Prostate gland (tissue), 2 donors: ENCODE data around the gene SLC39A3. TPM values are rescaled to one million over a fixed set of nuclear protein-coding genes. Genes with fewer than 3 reads are reported as not detected.
A peak's percentile ranks its signal among the peaks of the same experiment; 100 is the strongest.

Source experiments
- DNase-seq: peaks from one replicate; pipeline ENCODE4 v3.0.0-alpha.2; 2019; ENCODE audit warnings: low spot score
- H3K27ac ChIP-seq, 2 donors: fragments of 200-600 bp; sonication (generic); 2 replicates each; pipeline ENCODE4 v1.5.1; 2017 to 2019
- H3K27me3 ChIP-seq: fragments of 200-600 bp; sonication (generic); replicated peaks from 2 replicates; pipeline ENCODE4 v1.5.1; 2019; ENCODE audit not compliant: insufficient read depth
- H3K36me3 ChIP-seq, 2 donors: fragments of 200-600 bp; sonication (generic); 1 replicate in 1 of 2; 2 replicates in 1 of 2; pipeline versions ENCODE4 v1.5.1 to v1.8.1; 2017 to 2019
- H3K4me1 ChIP-seq: fragments of 200-600 bp; sonication (generic); replicated peaks from 2 replicates; pipeline ENCODE4 v1.5.1; 2019
- H3K4me3 ChIP-seq, 2 donors: fragments of 200-600 bp; sonication (generic); 2 replicates each; pipeline ENCODE4 v1.5.1; 2017 to 2019
- H3K9me3 ChIP-seq: fragments of 200-600 bp; sonication (generic); 2 replicates; pipeline ENCODE4 v1.5.1; 2017
- POLR2A ChIP-seq: fragments of 450-650 bp; IDR thresholded peaks from one replicate; pipeline ENCODE4 v1.6.1; 2016; ENCODE audit warnings: antibody characterized with exemption, mild to moderate bottlenecking
- POLR2AphosphoS5 ChIP-seq: sonication (generic); formaldehyde crosslinking; IDR thresholded peaks from one replicate; pipeline ENCODE4 v1.6.1; 2017; ENCODE audit warnings: antibody characterized with exemption
- WGBS: methylation state at CpG from one replicate; pipeline ENCODE4 v1.1.5; 2018; 5-methylcytosine and 5-hydroxymethylcytosine counted together
- intact Hi-C: fragments of 100-400 bp; cut with DNase I; formaldehyde crosslinking; loops from one replicate; pipeline ENCODE4 v1.14.2; 2022
- total RNA-seq, 2 donors: library from RNA; depleted of rRNA; stranded (reverse); fragments of >200 nt; gene quantifications; one replicate each; pipeline ENCODE4 v1.1.0, GENCODE V29; 2016
- TF ChIP-seq, protein P1 (sequence below), 4 experiments: fragments of 200-600 bp in 2 of 4; fragments of 450-650 bp in 2 of 4; sonication (generic) in 2 of 4; IDR thresholded peaks; 1 replicate in 3 of 4; 2 replicates in 1 of 4; pipeline ENCODE4 v1.5.1; 2016 to 2019; ENCODE audit warnings: antibody characterized with exemption in 4 of 4, mild to moderate bottlenecking in 2 of 4, moderate library complexity in 2 of 4

The SLC39A3 gene
- total RNA-seq, 2 donors from 2014 or later: 46.6 to 67.9 TPM

DNA sequence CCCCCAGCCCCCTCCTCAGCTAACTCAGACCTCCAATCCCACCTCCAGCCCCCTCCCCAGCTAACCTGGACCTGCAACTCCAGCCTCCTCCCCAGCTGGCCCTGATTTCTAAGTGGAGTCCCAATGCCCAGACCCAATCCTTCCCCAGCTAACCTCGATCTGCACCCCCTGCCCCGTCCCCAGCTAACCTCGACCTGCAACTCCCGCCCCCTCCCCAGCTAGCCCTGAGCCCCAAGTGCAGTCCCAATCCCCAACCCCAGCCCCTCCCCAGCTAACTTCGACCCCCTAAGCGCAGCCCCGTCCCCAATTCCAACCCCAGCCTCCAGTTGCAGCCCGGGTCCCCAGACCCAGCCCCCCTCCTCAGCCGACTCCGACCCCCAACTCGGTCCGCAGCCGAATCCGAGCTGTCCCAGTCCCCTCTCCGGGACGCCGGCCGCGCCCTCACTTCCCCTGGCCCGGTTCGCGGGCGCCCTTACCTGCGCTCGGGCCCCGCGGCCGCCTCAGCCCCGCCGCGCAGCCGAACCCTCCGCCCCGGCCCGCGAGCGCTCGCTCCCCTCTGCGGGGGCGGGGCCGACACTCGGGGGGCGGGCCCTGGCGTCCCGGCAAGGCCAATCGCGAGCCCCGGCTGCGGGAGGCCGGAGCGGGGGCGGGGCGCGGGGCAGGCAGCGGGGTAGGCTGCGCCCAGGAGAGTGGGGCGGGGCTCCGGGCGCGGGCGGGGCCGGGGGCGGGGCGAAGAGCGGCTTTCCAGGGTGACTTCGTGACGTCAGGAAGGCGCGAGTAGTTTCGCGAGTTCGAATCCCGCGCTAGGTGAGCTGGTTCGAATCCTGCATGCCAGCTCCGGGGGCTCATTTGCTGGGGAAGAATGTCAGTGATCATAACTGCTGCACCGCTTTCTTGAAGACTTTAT is 37.4 kb downstream of the SLC39A3 start, which contains the start of gene GNG7:
GNG7 (minus strand) TSS at position 525 of the 907 bp plus-strand sequence. CDS start 182,006 bp downstream, outside the sequence.
- peak; percentile 93 for DNase-seq
- H3K9me3 ChIP-seq: no peaks in the 10 kb centered on the region
- WGBS: 2% methylated on average over 51 of the region's 77 CpGs
- H3K27ac ChIP-seq: peak within 1 kb of the TSS; percentile 40 to 50
- intact Hi-C loops: loop anchor here (5.0 kb wide), 1 partner anchor 50 kb away; no protein-coding TSS in a partner anchor
- H3K27me3 ChIP-seq: no peaks in the 10 kb centered on the region
- H3K4me3 ChIP-seq: peak within 1 kb of the TSS; percentile 53 to 73
- peak; percentile 60 for TF ChIP-seq POLR2A
- TF ChIP-seq, protein P1, sequence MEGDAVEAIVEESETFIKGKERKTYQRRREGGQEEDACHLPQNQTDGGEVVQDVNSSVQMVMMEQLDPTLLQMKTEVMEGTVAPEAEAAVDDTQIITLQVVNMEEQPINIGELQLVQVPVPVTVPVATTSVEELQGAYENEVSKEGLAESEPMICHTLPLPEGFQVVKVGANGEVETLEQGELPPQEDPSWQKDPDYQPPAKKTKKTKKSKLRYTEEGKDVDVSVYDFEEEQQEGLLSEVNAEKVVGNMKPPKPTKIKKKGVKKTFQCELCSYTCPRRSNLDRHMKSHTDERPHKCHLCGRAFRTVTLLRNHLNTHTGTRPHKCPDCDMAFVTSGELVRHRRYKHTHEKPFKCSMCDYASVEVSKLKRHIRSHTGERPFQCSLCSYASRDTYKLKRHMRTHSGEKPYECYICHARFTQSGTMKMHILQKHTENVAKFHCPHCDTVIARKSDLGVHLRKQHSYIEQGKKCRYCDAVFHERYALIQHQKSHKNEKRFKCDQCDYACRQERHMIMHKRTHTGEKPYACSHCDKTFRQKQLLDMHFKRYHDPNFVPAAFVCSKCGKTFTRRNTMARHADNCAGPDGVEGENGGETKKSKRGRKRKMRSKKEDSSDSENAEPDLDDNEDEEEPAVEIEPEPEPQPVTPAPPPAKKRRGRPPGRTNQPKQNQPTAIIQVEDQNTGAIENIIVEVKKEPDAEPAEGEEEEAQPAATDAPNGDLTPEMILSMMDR (IDR thresholded peaks at IDR 0.05): no peak
- TF ChIP-seq POLR2AphosphoS5: no peak
- no peaks in the 10 kb centered on the region for H3K36me3 ChIP-seq
- H3K4me1 ChIP-seq: peaks cover 6% of the 10 kb centered on the region

- H3K27me3 ChIP-seq: no peaks in the 10 kb centered on the region
- intact Hi-C loops: loop anchor here (5.0 kb wide), 1 partner anchor 49 kb away; no protein-coding TSS in a partner anchor
- H3K9me3 ChIP-seq: no peaks in the 10 kb centered on the region
- H3K27ac ChIP-seq: no peak overlapping the region
- DNase-seq: no peak
- H3K4me1 ChIP-seq: peaks cover 6% of the 10 kb centered on the region
- H3K4me3 ChIP-seq: peak overlapping the region; percentile 53 to 73
- H3K36me3 ChIP-seq: no peaks in the 10 kb centered on the region
- TF ChIP-seq, protein P1 (IDR thresholded peaks at IDR 0.05): no peak
- TF ChIP-seq POLR2AphosphoS5 (no peak), POLR2A (no peak)
- 8% methylated on average over 9 of the region's 9 CpGs for WGBS
Observed at GRCh38 chr19:2701361-2702169, 38.3 kb downstream of the SLC39A3 start.

- no peak for DNase-seq
- intact Hi-C loops: loop anchor here (5.0 kb wide), 1 partner anchor 49 kb away; no protein-coding TSS in a partner anchor
- WGBS: 38% methylated on average over 26 of the region's 26 CpGs
- Histone ChIP-seq H3K36me3 (no peaks in the 10 kb centered on the region), H3K4me3 (no peak overlapping the region), H3K27ac (no peak overlapping the region), H3K4me1 (peaks cover 6% of the 10 kb centered on the region), H3K27me3 (no peaks in the 10 kb centered on the region), H3K9me3 (no peaks in the 10 kb centered on the region)
- TF ChIP-seq, protein P1 (IDR thresholded peaks at IDR 0.05): no peak
- TF ChIP-seq POLR2AphosphoS5: no peak
- TF ChIP-seq POLR2A: no peak
Observed at GRCh38 chr19:2700660-2701360, 39.0 kb downstream of the SLC39A3 start.

GRCh38 chr19:2699413-2700140 is 40.2 kb downstream of the SLC39A3 start:
- no peak for DNase-seq
- Histone ChIP-seq H3K27ac (no peak overlapping the region), H3K36me3 (no peaks in the 10 kb centered on the region), H3K4me1 (peaks cover 6% of the 10 kb centered on the region), H3K4me3 (no peak overlapping the region), H3K27me3 (no peaks in the 10 kb centered on the region), H3K9me3 (no peaks in the 10 kb centered on the region)
- 77% methylated on average over 15 of the region's 15 CpGs for WGBS
- TF ChIP-seq, protein P1 (IDR thresholded peaks at IDR 0.05): no peak
- TF ChIP-seq POLR2AphosphoS5 (no peak), POLR2A (no peak)
- intact Hi-C loops: loop anchor here (5.0 kb wide), 1 partner anchor 47 kb away; no protein-coding TSS in a partner anchor
